ENCODE measurements around the gene ARHGAP10. TPM values are rescaled to one million over a fixed set of nuclear protein-coding genes. Genes with fewer than 3 reads are reported as not detected.

ARHGAP10 gene
- total RNA-seq, 1 donor from 2014 or later, result 28.0 TPM

DNA sequence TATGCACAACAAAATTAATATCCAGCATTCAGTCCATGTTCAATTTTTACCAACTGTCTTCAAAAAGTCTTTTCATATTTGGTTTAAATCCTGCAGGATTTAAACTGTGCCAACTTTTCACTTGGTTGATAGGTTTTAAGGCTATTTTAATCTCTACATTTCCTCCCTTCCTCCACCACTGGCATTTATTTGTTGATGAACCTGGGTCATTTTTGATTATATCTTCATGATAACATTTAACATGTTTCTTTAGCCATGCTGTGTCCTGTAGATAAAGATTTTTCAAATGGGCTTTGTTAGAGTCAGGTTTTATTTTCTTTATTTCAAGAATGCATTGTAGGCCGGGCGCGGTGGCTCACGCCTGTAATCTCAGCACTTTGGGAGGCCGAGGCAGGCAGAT lies 216.4 kb downstream of the ARHGAP10 start:
- Histone ChIP-seq H3K27ac (ENCODE audit: low read depth, low read length) (no peak overlapping the region), H3K9ac (ENCODE audit: low read length) (no peak overlapping the region), H3K4me3 (ENCODE audit: insufficient read depth, low read depth, low read length) (no peak overlapping the region), H3K4me1 (ENCODE audit: insufficient read depth, low read length) (no peaks in the 10 kb centered on the region), H2AFZ (ENCODE audit: low read depth, low read length) (no peak overlapping the region), H3K27me3 (ENCODE audit: insufficient read depth, low read length) (no peaks in the 10 kb centered on the region), H3K36me3 (ENCODE audit: insufficient read depth, low read length) (peaks cover 9% of the 10 kb centered on the region), H3K9me3 (ENCODE audit: insufficient read depth, low read depth, low read length) (no peaks in the 10 kb centered on the region), H3K4me2 (ENCODE audit: low read length) (no peak overlapping the region), H3K79me2 (ENCODE audit: insufficient read depth, low read length) (no peaks in the 10 kb centered on the region), H4K20me1 (ENCODE audit: insufficient read depth, low read length) (no peaks in the 10 kb centered on the region)
- no peak for DNase-seq (ENCODE audit: low read depth)
- Mint-ChIP-seq H3K27ac (ENCODE audit: unreplicated experiment) (no peak overlapping the region), H3K4me1 (ENCODE audit: low read depth, unreplicated experiment) (no peaks in the 10 kb centered on the region), H3K27me3 (ENCODE audit: low read depth, unreplicated experiment) (no peaks in the 10 kb centered on the region), H3K36me3 (ENCODE audit: low read depth, unreplicated experiment) (peaks cover 15% of the 10 kb centered on the region), H3K9me3 (ENCODE audit: unreplicated experiment) (no peaks in the 10 kb centered on the region), H3K4me3 (ENCODE audit: unreplicated experiment) (no peak overlapping the region)
- no peak for FAIRE-seq
- no peak for TF ChIP-seq EZH2 (IDR thresholded peaks at IDR 0.05; ENCODE audit: insufficient read depth, low read length)
- TF ChIP-seq, protein P1, sequence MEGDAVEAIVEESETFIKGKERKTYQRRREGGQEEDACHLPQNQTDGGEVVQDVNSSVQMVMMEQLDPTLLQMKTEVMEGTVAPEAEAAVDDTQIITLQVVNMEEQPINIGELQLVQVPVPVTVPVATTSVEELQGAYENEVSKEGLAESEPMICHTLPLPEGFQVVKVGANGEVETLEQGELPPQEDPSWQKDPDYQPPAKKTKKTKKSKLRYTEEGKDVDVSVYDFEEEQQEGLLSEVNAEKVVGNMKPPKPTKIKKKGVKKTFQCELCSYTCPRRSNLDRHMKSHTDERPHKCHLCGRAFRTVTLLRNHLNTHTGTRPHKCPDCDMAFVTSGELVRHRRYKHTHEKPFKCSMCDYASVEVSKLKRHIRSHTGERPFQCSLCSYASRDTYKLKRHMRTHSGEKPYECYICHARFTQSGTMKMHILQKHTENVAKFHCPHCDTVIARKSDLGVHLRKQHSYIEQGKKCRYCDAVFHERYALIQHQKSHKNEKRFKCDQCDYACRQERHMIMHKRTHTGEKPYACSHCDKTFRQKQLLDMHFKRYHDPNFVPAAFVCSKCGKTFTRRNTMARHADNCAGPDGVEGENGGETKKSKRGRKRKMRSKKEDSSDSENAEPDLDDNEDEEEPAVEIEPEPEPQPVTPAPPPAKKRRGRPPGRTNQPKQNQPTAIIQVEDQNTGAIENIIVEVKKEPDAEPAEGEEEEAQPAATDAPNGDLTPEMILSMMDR (IDR thresholded peaks at IDR 0.05; ENCODE audit: insufficient read depth, low read depth, low read length), result no peak

DNA sequence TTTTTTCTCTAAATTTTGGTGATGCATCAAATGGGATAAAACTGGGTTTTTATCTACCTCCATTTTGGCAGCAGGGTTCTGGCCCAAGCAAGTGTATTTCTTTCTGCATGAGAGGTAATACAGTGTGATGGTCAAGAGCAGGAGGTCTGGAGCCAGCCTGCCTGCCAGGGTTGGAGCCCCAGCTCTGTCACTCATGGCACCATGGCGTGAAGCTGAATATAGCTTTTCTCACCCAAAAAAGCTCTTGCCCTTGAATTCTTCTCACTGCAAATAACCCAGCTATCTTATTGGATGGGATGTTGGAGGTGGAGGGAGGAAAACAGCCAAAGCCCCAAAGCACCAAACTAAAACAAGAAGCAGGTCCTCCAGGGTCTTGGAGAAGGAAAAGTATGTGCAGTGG lies 218.4 kb downstream of the ARHGAP10 start:
- H3K9me3 ChIP-seq (ENCODE audit: insufficient read depth, low read depth, low read length), result no peaks in the 10 kb centered on the region
- DNase-seq (ENCODE audit: low read depth), result no peak
- Mint-ChIP-seq H3K9me3 (ENCODE audit: unreplicated experiment) (no peaks in the 10 kb centered on the region), H3K27me3 (ENCODE audit: low read depth, unreplicated experiment) (no peaks in the 10 kb centered on the region), H3K4me3 (ENCODE audit: unreplicated experiment) (no peak overlapping the region), H3K36me3 (ENCODE audit: low read depth, unreplicated experiment) (peaks cover 11% of the 10 kb centered on the region), H3K4me1 (ENCODE audit: low read depth, unreplicated experiment) (no peaks in the 10 kb centered on the region), H3K27ac (ENCODE audit: unreplicated experiment) (no peak overlapping the region)
- TF ChIP-seq EZH2 (IDR thresholded peaks at IDR 0.05; ENCODE audit: insufficient read depth, low read length), result no peak
- no peak overlapping the region for H3K4me3 ChIP-seq (ENCODE audit: insufficient read depth, low read depth, low read length)
- FAIRE-seq, result no peak
- H3K4me1 ChIP-seq (ENCODE audit: insufficient read depth, low read length), result no peaks in the 10 kb centered on the region
- no peak overlapping the region for H3K9ac ChIP-seq (ENCODE audit: low read length)
- no peaks in the 10 kb centered on the region for H3K27me3 ChIP-seq (ENCODE audit: insufficient read depth, low read length)
- no peak overlapping the region for H2AFZ ChIP-seq (ENCODE audit: low read depth, low read length)
- H3K36me3 ChIP-seq (ENCODE audit: insufficient read depth, low read length), result peaks cover 9% of the 10 kb centered on the region
- H3K27ac ChIP-seq (ENCODE audit: low read depth, low read length), result no peak overlapping the region
- H3K79me2 ChIP-seq (ENCODE audit: insufficient read depth, low read length), result no peaks in the 10 kb centered on the region
- no peaks in the 10 kb centered on the region for H4K20me1 ChIP-seq (ENCODE audit: insufficient read depth, low read length)
- H3K4me2 ChIP-seq (ENCODE audit: low read length), result no peak overlapping the region

DNA sequence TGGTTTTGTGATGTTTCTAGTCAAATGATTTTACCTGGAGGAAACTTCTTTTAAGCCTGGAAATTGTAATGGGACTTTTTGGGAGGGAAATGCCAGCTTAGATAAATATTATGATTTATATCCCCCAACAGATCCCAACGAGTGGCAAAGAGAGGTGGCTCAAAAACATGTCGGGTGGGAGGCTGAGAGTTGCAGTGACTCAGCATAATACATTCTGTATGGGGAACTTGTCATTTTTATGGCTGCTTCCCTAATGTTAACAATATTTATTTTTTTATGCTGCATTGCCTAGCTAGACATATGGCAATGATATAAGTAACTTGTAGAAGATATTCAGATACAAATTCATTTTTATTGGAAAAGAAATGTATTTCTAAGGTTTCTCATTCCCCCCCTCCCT lies 219.0 kb downstream of the ARHGAP10 start:
- Mint-ChIP-seq H3K27ac (ENCODE audit: unreplicated experiment) (no peak overlapping the region), H3K9me3 (ENCODE audit: unreplicated experiment) (no peaks in the 10 kb centered on the region), H3K27me3 (ENCODE audit: low read depth, unreplicated experiment) (no peaks in the 10 kb centered on the region), H3K4me1 (ENCODE audit: low read depth, unreplicated experiment) (no peaks in the 10 kb centered on the region), H3K4me3 (ENCODE audit: unreplicated experiment) (no peak overlapping the region), H3K36me3 (ENCODE audit: low read depth, unreplicated experiment) (peaks cover 13% of the 10 kb centered on the region)
- no peaks in the 10 kb centered on the region for H3K79me2 ChIP-seq (ENCODE audit: insufficient read depth, low read length)
- no peaks in the 10 kb centered on the region for H4K20me1 ChIP-seq (ENCODE audit: insufficient read depth, low read length)
- no peak for TF ChIP-seq EZH2 (IDR thresholded peaks at IDR 0.05; ENCODE audit: insufficient read depth, low read length)
- TF ChIP-seq, protein P1 (IDR thresholded peaks at IDR 0.05; ENCODE audit: insufficient read depth, low read depth, low read length), result no peak
- no peak overlapping the region for H3K27ac ChIP-seq (ENCODE audit: low read depth, low read length)
- no peak overlapping the region for H3K4me3 ChIP-seq (ENCODE audit: insufficient read depth, low read depth, low read length)
- no peaks in the 10 kb centered on the region for H3K4me1 ChIP-seq (ENCODE audit: insufficient read depth, low read length)
- DNase-seq (ENCODE audit: low read depth) (no peak), FAIRE-seq (no peak)
- H3K27me3 ChIP-seq (ENCODE audit: insufficient read depth, low read length), result no peaks in the 10 kb centered on the region
- H3K4me2 ChIP-seq (ENCODE audit: low read length), result no peak overlapping the region
- H3K9ac ChIP-seq (ENCODE audit: low read length), result no peak overlapping the region
- H3K36me3 ChIP-seq (ENCODE audit: insufficient read depth, low read length), result peaks cover 9% of the 10 kb centered on the region
- H3K9me3 ChIP-seq (ENCODE audit: insufficient read depth, low read depth, low read length), result no peaks in the 10 kb centered on the region
- H2AFZ ChIP-seq (ENCODE audit: low read depth, low read length), result no peak overlapping the region

Data from astrocyte (in vitro differentiated cells and primary cell).